T-cell (primary cell): ENCODE results near the gene SDK1. TPM values are rescaled to one million over a fixed set of nuclear protein-coding genes. Genes with fewer than 3 reads are reported as not detected.

Source experiments
- ATAC-seq, 4 experiments: fragments of 200-7000 bp in 3 of 4; fragments of 150-1000 bp in 1 of 4; cut with Tn5 transposase; replicated peaks in 1 of 4; 1 replicate in 3 of 4; 2 replicates in 1 of 4; pipeline ENCODE4 v1.10.0; 2021; ENCODE audit warnings: moderate library complexity in 3 of 4, mild to moderate bottlenecking in 2 of 4, moderate number of reproducible peaks in 1 of 4
- CTCF ChIA-PET, 2 donors: fragments of 300-600 bp; sonication (Branson Sonifier 250); formaldehyde crosslinking; loops; one replicate each; lab custom pipeline; 2022; ENCODE audit warnings: antibody characterized with exemption in 2 of 2; lab: Charles Lee
- POLR2A ChIA-PET, 2 donors: fragments of 300-600 bp; sonication (Branson Sonifier 250); formaldehyde crosslinking; loops; one replicate each; lab custom pipeline; 2022; ENCODE audit warnings: antibody characterized with exemption in 2 of 2; lab: Charles Lee
- DNase-seq, 35 experiments: peaks; one replicate each; pipeline versions ENCODE4 v3.0.0 to v3.0.0-alpha.2; 2013 to 2023
- H3K27ac ChIP-seq: one replicate; pipeline ENCODE4 v1.5.1; 2013; ENCODE audit warnings: low read length
- H3K27me3 ChIP-seq, 2 experiments: replicated peaks in 1 of 2; 1 replicate in 1 of 2; 2 replicates in 1 of 2; pipeline versions ENCODE4 v1.6.1 to v1.7.0; 2013; ENCODE audit warnings: low read length in 1 of 2, mixed read lengths in 1 of 2; ENCODE audit not compliant: control insufficient read depth in 2 of 2, insufficient read depth in 2 of 2; ENCODE audit errors: extremely low read depth in 1 of 2
- H3K36me3 ChIP-seq, 2 donors: 1 replicate in 1 of 2; 2 replicates in 1 of 2; pipeline versions ENCODE4 v1.6.1 to v1.7.0; 2013; ENCODE audit warnings: low read length in 1 of 2; ENCODE audit not compliant: control insufficient read depth in 2 of 2, insufficient read depth in 1 of 2; ENCODE audit errors: extremely low read depth in 1 of 2
- H3K4me1 ChIP-seq, 2 experiments: 1 replicate in 1 of 2; 2 replicates in 1 of 2; pipeline versions ENCODE4 v1.6.1 to v1.7.0; 2013; ENCODE audit warnings: low read length in 2 of 2, mixed read lengths in 1 of 2; ENCODE audit not compliant: insufficient read depth in 2 of 2, control insufficient read depth in 1 of 2; ENCODE audit errors: extremely low read depth in 1 of 2
- H3K4me3 ChIP-seq, 2 donors: 1 replicate in 1 of 2; 2 replicates in 1 of 2; pipeline versions ENCODE4 v1.5.1 to v1.7.0; 2013; ENCODE audit warnings: mild to moderate bottlenecking in 2 of 2, low read length in 1 of 2, moderate library complexity in 1 of 2; ENCODE audit not compliant: control insufficient read depth in 1 of 2; ENCODE audit errors: extremely low read depth in 1 of 2
- H3K9me3 ChIP-seq: 2 replicates; pipeline ENCODE4 v1.7.0; 2013
- H3K27ac Mint-ChIP-seq, 2 donors: one replicate each; pipeline ENCODE4 v1.8.0; 2020 to 2021; ENCODE audit warnings: mild to moderate bottlenecking in 2 of 2, mixed read lengths in 2 of 2
- H3K27me3 Mint-ChIP-seq, 2 donors: one replicate each; pipeline ENCODE4 v1.8.0; 2021 to 2022; ENCODE audit warnings: mixed read lengths in 2 of 2
- H3K36me3 Mint-ChIP-seq: one replicate; pipeline ENCODE4 v1.8.0; 2021; ENCODE audit warnings: mixed read lengths
- H3K4me1 Mint-ChIP-seq, 3 donors: one replicate each; pipeline ENCODE4 v1.8.0; 2020 to 2022; ENCODE audit warnings: mixed read lengths in 3 of 3, mild to moderate bottlenecking in 1 of 3
- H3K4me3 Mint-ChIP-seq, 3 donors: one replicate each; pipeline ENCODE4 v1.8.0; 2020 to 2022; ENCODE audit warnings: mild to moderate bottlenecking in 3 of 3, mixed read lengths in 3 of 3, moderate library complexity in 3 of 3
- H3K9me3 Mint-ChIP-seq, 3 donors: one replicate each; pipeline ENCODE4 v1.8.0; 2020 to 2022; ENCODE audit warnings: mixed read lengths in 3 of 3
- WGBS: methylation state at CpG from one replicate; pipeline ENCODE4 v1.1.5; 2013; ENCODE audit warnings: missing lambda C conversion rate; ENCODE audit not compliant: insufficient coverage; 5-methylcytosine and 5-hydroxymethylcytosine counted together
- total RNA-seq, 35 experiments: library from RNA in 6 of 35; stranded (reverse) in 6 of 35; fragments of 120-200 nt in 1 of 35; gene quantifications; one replicate each; pipeline versions ENCODE4 v1.2.1 to v1.2.4 and lab custom pipeline; 2013 to 2026

The SDK1 gene
- total RNA-seq, 5 donors from 2014 or later (not counting 1 experiment from before 2014, with no cell fraction given) = 0.47 to 1.7 (median 0.63) TPM

DNA sequence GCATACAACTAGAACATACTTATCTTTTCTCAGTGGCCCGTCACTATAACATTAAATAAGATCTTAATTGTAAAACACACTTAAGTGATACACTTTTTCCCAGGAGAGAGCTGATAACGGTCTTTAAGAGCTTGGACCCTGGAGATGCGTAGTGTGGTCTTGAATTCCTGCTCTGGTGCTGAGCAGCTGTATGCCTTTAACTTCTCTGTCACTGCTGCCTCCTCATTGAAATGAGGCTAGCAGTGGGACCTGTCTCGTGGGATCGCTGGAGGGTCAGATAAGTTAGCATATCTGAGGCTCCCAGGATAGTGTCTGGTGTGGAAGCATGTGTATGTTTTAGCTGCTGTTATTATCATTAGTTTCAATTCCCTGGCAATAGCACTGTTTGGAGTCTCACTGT, 194.9 kb downstream of the SDK1 start:
- WGBS = 92% methylated on average over 2 of the region's 5 CpGs
- no peaks in the 10 kb centered on the region for H3K36me3 ChIP-seq
- no peaks in the 10 kb centered on the region for H3K9me3 ChIP-seq
- no peak for DNase-seq
- Mint-ChIP-seq H3K27me3 (no peaks in the 10 kb centered on the region), H3K27ac (no peak overlapping the region), H3K9me3 (peaks cover 10 to 18% (median 14%) of the 10 kb centered on the region in 3 donors), H3K4me1 (peaks cover 11 to 19% (median 17%) of the 10 kb centered on the region in 3 donors), H3K36me3 (peaks cover 8% of the 10 kb centered on the region), H3K4me3 (no peak overlapping the region)
- no peak overlapping the region for H3K27ac ChIP-seq
- POLR2A ChIA-PET = no interaction called here
- no peak for ATAC-seq
- H3K4me3 ChIP-seq = no peak overlapping the region
- H3K27me3 ChIP-seq = no peaks in the 10 kb centered on the region
- CTCF ChIA-PET = no interaction called here
- H3K4me1 ChIP-seq = no peaks in the 10 kb centered on the region

DNA sequence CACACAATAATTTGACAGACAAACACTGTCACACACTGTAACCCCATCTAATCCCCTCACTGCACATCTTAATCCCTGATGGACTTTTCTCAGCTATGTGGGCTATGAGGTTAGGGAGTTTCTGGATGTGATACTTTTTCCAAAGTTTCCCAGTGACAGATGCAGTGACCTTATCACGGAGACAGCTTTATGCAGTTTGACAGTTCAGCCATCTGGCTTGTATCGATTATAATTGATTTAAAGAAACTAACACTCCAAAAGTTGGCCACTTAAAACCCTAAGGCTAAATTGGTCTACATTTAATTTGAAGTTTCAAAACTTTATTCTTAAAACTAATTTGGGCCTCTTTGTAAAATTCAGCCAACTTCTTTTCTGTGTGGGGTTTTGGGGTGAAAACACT, 196.7 kb downstream of the SDK1 start:
- Histone ChIP-seq H3K9me3 (no peaks in the 10 kb centered on the region), H3K27me3 (peaks cover 0 to 4% of the 10 kb centered on the region in 2 experiments), H3K36me3 (no peaks in the 10 kb centered on the region), H3K4me3 (no peak overlapping the region), H3K27ac (no peak overlapping the region), H3K4me1 (no peaks in the 10 kb centered on the region)
- ChIA-PET CTCF (no interaction called here), POLR2A (no interaction called here)
- Mint-ChIP-seq H3K36me3 (peaks cover 8% of the 10 kb centered on the region), H3K27me3 (no peaks in the 10 kb centered on the region), H3K27ac (no peak overlapping the region), H3K4me1 (peaks cover 11 to 19% (median 17%) of the 10 kb centered on the region in 3 donors), H3K9me3 (peaks cover 10 to 26% (median 16%) of the 10 kb centered on the region in 3 donors), H3K4me3 (no peak overlapping the region)
- WGBS = no CpG with 5 or more reads among the region's 2 CpGs
- ATAC-seq (no peak), DNase-seq (no peak)

DNA sequence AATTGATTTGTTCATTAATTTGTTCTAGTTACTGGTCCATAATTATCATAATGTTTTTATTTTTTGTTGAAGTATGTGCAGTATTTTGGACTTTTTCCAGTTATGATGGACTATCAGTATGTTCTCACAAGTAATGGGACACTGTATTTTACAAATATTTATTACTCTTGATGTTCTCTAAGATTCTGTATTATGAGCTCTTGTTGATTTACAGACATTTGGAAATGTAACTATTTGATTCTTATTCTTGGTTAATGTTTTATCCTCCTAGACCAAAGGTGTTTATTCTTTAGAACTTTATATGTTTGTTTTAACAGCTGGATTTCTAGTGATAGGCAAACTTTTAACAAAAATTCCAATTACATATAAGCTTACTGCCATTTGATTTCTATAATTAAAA, 200.6 kb downstream of the SDK1 start:
- DNase-seq = no peak
- CTCF ChIA-PET = no interaction called here
- H3K27me3 Mint-ChIP-seq = no peaks in the 10 kb centered on the region
- peaks cover 8% of the 10 kb centered on the region for H3K36me3 Mint-ChIP-seq
- peaks cover 0 to 4% of the 10 kb centered on the region in 2 experiments for H3K27me3 ChIP-seq
- H3K4me3 Mint-ChIP-seq = no peak overlapping the region
- ATAC-seq = no peak
- H3K4me3 ChIP-seq = no peak overlapping the region
- H3K4me1 ChIP-seq = no peaks in the 10 kb centered on the region
- peaks cover 10 to 42% (median 25%) of the 10 kb centered on the region in 3 donors for H3K9me3 Mint-ChIP-seq
- no peak overlapping the region for H3K27ac Mint-ChIP-seq
- peaks cover 9% of the 10 kb centered on the region for H3K9me3 ChIP-seq
- POLR2A ChIA-PET = no interaction called here
- no peak overlapping the region for H3K27ac ChIP-seq
- no peaks in the 10 kb centered on the region for H3K4me1 Mint-ChIP-seq
- no peaks in the 10 kb centered on the region for H3K36me3 ChIP-seq

DNA sequence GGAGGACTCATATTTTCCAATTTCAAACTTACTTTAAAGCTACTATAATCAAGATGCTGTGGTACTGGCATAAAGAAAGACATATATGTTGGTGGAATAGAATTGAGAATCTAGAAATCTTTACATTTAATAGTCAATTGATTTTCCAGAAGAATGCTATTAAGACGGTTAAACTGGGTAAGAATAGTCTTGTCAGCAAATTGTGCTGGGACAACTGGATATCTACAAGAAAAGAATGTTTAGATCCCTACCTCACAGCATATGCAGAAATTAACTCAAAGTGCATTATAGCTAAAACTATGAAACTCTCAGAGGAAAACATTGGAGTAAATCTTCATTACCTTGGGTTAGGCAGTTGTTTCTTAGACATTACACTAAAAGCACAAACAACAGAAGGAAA, 203.3 kb downstream of the SDK1 start:
- Mint-ChIP-seq H3K27ac (no peak overlapping the region), H3K36me3 (peaks cover 8% of the 10 kb centered on the region), H3K4me3 (no peak overlapping the region), H3K4me1 (no peaks in the 10 kb centered on the region), H3K27me3 (peaks cover 0 to 3% of the 10 kb centered on the region in 2 donors), H3K9me3 (peaks cover 19 to 56% (median 30%) of the 10 kb centered on the region in 3 donors)
- no peak overlapping the region for H3K27ac ChIP-seq
- POLR2A ChIA-PET = no interaction called here
- CTCF ChIA-PET = no interaction called here
- H3K27me3 ChIP-seq = peaks cover 0 to 4% of the 10 kb centered on the region in 2 experiments
- peaks cover 9% of the 10 kb centered on the region for H3K9me3 ChIP-seq
- H3K4me3 ChIP-seq = no peak overlapping the region
- no CpG with 5 or more reads among the region's 1 CpG for WGBS
- ATAC-seq = no peak
- H3K4me1 ChIP-seq = no peaks in the 10 kb centered on the region
- H3K36me3 ChIP-seq = no peaks in the 10 kb centered on the region
- no peak for DNase-seq

DNA sequence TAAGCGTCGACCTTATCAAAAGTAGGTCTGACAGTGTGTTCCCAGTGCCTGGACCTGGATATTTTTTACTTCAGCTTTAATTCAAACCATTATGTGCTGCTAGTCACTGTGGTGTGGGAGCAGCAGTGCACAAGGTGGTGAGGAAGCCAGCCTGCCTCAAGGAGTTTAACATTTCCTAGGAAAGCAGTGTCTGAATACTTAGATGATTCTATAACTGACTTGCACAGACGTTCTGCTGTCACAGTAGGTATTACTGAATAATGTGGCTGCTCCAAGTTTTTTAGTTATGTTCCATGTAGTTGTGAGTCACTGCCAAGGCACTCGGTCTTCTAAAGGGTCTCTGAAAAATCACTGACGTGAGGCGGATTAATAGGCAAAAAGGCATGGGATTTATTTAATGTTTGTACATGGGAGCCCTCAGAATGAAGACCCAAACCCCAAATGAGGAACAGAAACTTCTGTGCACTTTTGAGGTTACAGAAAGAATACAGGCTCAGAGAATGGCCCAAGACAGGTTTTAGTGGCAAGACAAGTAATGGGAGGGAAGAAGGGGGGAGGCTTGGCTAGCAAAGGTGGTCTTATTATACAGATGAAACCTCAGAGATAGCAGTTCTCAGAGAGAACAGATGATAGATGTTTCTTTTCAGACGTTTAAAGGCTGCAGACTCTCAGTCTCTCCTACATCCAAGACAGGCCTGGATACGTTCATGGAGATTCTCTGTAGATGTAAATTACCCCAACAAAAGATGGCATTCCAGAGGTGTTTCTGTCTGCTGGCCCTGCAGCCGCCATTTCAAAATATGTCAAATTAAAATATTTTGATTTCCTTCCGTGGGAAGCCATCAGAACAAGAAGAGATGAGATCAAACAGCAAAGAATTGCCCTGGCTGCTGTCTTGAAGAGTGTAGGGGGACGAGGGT, 209.3 kb downstream of the SDK1 start:
- Mint-ChIP-seq H3K27me3 (peaks cover 0 to 8% of the 10 kb centered on the region in 2 donors), H3K36me3 (no peaks in the 10 kb centered on the region), H3K9me3 (peaks cover 8 to 26% (median 11%) of the 10 kb centered on the region in 3 donors), H3K27ac (no peak overlapping the region), H3K4me1 (peaks cover 0 to 5% (median 0%) of the 10 kb centered on the region in 3 donors), H3K4me3 (no peak overlapping the region)
- no peaks in the 10 kb centered on the region for H3K36me3 ChIP-seq
- no peaks in the 10 kb centered on the region for H3K27me3 ChIP-seq
- H3K4me1 ChIP-seq = no peaks in the 10 kb centered on the region
- H3K27ac ChIP-seq = no peak overlapping the region
- DNase-seq (no peak), ATAC-seq (no peak)
- H3K9me3 ChIP-seq = peaks cover 5% of the 10 kb centered on the region
- WGBS = 71% methylated on average over 8 of the region's 11 CpGs
- CTCF ChIA-PET = no interaction called here
- POLR2A ChIA-PET = no interaction called here
- no peak overlapping the region for H3K4me3 ChIP-seq

DNA sequence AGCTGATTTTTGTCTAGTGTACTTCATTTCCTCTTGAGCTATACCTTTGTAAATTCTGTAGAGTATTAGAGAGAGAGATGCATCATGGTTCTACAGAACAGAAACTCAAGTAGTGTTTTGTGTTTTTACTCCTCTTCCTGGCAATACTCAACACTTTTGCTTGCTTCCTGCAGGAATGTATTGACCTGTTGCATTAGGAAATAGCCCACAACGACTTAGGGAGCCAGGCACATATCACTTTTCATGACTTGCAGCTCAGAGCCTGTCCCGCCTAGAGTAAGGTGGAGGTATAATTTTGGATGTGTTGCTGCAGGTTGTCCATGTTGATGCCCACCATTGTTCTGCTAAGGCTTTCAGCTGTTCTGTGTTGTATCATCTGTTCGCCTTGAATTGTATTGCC, 216.3 kb downstream of the SDK1 start:
- no peaks in the 10 kb centered on the region for H3K36me3 ChIP-seq
- DNase-seq = no peak
- H3K36me3 Mint-ChIP-seq = no peaks in the 10 kb centered on the region
- peaks cover 0 to 9% of the 10 kb centered on the region in 2 experiments for H3K4me1 ChIP-seq
- H3K27ac Mint-ChIP-seq = no peak overlapping the region
- H3K4me3 ChIP-seq = no peak overlapping the region
- H3K4me1 Mint-ChIP-seq = peaks cover 5 to 24% (median 12%) of the 10 kb centered on the region in 3 donors
- no peaks in the 10 kb centered on the region for H3K9me3 ChIP-seq
- ChIA-PET POLR2A (interaction anchor here in 1 of 2 donors (0.5 kb wide), 1 partner anchor 477 kb away, joined by 10 read pairs; no protein-coding TSS in a partner anchor), CTCF (no interaction called here)
- H3K27me3 Mint-ChIP-seq = peaks cover 0 to 6% of the 10 kb centered on the region in 2 donors
- no peaks in the 10 kb centered on the region for H3K9me3 Mint-ChIP-seq
- no peak overlapping the region for H3K4me3 Mint-ChIP-seq
- WGBS = no CpG with 5 or more reads among the region's 3 CpGs
- no peak overlapping the region for H3K27ac ChIP-seq
- ATAC-seq = no peak
- H3K27me3 ChIP-seq = no peaks in the 10 kb centered on the region
